Measurements from ENCODE around the gene DYNLT1.
"Not testable (repeated sequence)": the region's sequence is repeated elsewhere in the genome, so short reads cannot be mapped to it uniquely, and the experiment has no call there.

The DYNLT1 gene

DNA sequence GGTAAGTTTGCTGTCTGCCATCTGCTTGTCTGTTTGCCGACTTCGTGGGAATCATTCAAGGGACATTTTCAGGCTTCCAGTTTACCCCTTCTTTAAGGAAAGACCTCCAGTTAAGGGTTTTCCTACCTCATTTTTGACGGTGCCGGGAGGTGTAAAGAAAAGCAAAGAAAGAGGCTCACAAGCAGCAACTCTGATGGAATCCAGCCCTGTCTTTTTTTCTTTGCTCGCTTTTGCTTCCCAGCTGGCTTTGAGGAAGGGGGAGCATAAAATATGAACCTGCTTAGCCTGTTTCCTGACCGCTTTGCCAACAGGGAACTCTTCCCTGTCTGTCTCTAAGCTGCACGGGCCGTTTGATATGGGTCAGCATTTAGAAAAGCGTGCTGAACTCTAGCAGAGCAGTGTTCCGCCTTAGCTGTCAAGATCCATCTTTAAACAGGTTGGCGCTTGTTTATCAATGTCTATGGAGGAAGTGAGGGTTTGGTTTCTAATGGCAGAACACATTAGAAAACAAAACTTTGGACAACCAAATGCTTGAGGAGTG lies 19.2 kb upstream of the DYNLT1 start:
- DNase-seq (ENCODE audit: low read depth) = no peak

DNA sequence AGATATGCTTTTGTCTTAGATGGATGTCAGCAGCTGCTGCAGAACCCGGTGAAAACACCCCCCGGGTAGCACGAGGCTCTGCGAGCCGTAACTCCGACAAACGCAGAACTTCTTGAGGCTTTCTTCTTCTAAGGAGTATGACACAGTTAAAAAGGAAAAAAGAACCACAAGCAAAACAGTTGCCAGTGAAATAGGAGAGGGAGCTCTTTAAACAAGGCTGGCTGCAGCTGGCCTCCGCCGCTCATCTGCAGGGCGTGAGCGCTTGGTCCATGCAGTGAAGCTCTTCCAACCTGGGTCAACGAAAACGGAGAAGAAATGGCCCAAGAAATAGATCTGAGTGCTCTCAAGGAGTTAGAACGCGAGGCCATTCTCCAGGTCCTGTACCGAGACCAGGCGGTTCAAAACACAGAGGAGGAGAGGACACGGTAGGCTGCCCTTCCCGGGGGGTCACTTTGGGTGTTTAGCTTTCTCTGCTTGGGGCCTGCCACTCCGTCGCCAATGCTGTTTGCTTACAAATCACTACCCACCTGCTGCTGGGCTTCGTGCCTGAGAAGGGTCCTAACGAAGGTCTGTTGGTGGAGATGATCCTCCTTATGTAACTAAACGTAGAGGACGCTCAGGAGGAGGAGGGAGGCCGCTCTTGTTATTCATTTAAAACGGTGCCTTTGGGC lies 18.5 kb upstream of the DYNLT1 start:
- DNase-seq (ENCODE audit: low read depth) = no peak

DNA sequence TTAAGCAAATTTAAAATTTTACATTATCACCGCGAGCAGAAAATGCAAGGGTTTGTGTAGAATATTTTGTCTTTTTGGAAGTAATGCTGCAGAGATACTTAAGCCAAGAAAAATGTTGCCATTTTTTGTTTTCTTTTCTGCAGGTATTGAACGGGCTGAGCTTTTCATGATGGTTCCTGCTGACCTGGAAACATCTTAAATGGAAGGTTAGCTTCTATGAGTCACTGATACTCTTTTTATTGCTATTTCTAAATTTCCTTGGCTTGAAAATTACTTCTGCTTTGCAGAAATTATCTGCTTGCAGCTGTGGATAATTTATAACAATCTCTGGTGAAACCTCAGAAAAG lies 18.0 kb upstream of the DYNLT1 start:
- no peak for DNase-seq (ENCODE audit: low read depth)

DNA sequence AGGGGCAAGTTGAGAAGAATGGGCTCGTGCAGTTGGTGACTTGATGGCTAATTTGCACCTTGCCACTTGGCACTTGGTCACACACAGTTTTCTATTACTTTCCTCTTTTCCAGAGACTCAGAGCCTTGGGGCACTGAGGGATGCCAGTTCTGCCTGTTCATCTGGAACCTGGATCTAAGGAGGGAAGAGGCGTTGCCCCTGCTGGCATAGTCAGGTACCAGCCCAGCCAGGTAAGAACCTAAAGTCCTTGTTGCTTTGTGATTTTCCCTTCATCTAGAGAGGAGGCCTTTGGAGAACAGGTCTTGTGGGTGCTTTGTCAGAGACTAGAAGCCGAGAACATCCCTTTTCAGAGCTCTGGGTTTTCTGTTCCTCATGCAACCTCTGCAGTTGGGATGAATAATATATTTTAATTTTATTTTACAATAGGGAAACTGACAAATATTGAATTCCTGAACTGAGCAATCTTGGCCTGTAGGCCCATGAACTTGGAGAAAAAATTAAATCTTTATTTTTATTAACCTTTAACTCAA lies 16.7 kb upstream of the DYNLT1 start:
- DNase-seq (ENCODE audit: low read depth) = no peak

DNA sequence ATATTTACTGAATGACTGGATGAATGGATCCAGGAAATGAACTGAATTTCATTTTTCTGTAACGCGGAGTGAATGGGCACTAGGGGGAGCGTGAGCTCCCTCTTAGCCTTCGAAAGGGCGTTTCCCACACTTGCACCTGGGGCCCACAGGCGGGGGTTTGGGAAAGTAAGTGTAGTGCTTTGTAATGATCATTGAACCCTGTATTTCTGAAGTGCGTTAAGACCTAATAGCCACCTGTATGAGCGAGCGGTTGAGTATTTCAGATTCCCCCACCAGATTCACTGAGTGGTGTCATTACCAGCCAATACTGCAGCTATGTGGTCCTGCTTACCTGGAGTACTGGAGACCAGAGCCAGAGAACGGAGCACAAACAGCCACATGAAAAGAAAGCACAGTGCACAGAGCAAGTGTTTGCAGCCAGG lies 15.8 kb upstream of the DYNLT1 start:
- no peak for DNase-seq (ENCODE audit: low read depth)

DNA sequence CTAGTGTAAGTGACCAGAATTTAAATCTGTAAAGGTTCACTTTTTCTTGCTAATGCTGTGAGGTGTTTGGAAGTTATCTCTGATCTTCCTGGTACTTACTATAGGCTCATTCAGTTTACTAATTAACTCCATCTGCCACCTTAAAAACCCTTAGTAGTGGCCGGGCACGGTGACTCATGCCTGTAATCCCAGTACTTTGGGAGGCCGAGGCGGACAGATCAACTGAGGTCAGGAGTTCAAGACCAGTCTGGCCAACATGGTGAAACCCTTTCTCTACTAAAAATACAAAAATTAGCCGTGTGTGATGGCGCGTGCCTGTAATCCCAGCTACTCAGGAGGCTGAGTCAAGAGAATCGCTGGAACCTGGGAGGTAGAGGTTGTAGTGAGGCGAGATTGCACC lies 12.4 kb upstream of the DYNLT1 start:
- not testable (repeated sequence) for DNase-seq (ENCODE audit: low read depth)

DNA sequence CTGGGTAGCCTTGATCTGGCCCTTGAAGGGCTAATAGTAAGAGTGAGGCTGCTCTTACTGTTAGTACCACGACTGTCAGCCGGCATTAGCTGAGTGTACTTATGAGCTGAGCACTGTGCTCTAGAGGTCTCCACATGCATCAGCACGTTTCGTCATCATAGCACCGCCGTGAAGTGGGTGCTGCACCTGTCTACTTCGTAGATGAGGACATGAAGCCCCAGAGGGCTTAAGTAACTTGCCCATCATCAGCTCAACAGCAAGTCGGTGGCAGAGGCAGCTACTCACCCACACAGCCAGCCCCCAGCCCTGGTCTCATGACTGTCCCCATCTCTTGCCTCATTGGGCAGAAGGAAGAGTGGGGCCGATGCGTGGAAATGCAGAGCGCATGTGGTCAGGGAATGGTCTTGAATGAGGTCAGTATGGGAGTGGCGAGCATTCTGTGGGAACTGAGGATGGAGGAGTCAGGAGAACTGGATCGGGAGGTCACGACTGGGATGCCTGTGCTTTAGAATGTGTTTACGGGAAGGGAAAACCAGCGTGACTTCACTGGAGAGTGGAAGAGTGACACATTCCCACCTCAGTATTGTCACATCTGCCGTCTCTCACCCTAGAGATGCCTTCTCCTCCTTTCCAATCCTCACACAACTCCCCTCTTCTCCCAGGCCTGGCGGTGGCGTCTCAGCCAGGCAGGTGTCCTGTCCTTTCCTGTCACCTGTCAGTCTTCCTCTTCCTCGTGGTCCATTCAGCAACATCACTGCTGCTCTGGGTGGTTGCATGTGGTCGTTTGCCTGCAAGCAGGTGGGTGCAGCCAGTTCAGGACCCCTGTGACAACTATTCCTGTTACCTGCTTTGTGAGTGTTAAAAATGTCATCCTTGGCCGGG lies 11.3 kb upstream of the DYNLT1 start:
- no peak for DNase-seq (ENCODE audit: low read depth)

DNA sequence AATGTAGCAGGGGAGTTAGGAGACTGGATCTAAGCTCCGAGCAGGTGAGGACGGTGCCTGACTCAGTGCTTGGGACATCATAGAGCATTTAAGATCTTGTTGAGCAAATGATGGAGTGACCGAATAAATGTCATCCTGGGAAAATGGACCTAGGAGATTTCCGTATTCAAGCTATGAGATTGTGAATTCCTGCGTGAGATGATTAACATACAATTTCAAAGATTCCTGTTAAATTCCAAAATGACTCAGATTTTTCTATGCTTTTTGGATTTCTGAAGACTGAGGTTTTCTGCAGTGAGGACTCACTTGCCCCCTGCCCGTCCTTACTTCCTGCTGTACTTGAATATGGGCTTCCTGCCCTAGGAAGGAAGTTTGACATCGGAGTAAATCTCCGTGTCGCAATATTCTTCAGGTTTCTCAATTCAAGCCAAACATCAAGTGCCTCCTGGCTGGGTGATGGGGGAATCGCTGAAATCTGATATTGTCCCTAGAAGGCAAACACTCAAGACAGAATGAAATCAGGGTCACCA lies 10.5 kb upstream of the DYNLT1 start:
- DNase-seq (ENCODE audit: low read depth) = no peak

DNA sequence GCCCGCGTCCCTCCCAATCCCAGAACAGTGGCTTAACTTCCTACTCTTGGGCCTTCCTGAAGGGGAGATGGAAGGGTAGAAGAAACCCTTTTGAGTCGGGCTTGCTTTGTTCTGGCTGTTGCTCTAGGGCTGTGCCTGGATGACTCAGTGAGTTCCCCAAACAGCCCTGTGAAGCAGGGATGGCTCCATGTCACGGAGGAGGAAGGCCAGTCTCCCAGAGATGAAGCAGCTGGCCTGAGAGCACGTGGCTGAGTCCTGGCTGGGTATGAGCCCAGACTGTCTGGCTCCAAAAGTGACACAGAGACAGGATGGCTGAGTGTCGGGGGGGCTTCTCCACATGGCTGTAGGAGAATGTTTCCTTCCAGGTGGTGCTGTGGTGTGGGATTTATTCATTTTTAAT lies 10.0 kb upstream of the DYNLT1 start:
- no peak for DNase-seq (ENCODE audit: low read depth)

DNA sequence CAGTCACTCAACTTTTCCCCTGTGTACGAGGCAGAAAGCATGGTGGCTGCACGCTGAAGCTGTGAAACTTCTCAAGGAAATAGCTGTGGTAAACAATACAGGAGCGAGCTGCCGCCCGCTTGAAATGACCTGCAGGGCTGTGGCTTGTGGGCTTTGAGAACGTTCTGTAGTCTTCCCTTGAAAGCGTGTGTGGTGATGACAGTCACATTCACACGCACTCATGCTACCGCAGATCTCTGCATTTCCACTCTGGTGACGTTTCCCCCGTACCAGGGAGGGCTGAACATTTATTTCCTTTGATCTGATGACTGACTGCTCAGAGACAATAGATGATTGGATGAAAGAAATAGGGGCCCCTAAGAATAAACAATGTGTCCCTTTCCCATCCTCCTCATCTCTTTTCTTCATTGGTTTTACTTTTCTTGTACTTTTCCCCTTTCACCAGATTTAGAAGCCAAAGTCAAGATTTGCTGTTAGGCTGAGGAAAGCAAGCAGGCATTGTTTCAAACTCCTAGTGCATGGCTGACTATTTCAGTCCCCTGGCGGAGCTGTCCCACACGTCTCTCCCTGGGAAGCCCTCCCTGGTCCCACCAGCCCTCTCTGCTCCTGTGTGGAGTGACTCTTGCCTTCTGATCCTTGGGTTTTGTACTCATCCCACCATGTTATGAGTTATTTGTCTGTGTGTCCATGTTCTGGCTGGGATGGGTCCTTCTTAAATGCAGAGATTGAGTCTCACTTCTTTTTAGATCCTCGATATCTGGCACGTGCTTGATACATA lies 9.2 kb upstream of the DYNLT1 start:
- DNase-seq (ENCODE audit: low read depth) = peak; percentile 50

DNA sequence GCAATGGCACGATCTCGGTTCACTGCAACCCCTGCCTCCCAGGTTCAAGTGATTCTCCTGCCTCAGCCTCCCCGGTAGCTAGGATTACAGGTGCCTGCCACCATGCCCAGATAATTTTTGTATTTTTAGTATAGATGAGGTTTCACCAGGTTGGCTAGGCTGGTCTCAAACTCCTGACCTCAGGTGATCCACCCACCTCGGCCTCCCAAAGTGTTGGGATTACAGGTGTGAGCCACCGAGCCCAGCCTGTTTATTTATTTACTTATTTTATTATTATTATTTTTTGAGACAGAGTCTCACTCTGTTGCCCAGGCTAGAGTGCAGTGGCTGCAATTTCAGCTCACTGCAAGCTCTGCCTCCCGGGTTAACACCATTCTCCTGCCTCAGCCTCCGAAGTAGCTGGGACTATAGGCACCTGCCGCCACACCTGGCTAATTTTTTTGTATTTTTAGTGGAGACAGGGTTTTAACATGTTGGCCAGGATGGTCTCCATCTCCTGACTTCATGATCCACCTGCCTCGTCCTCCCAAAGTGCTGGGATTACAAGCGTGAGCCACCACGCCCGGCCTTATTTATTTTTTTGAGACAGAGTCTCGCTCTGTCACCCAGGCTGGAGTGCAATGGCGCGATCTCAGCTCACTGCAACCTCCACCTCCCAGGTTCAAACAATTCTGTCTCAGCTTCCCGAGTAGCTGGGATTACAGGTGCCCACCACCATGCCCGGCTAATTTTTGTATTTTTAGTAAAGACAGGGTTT lies 7.6 kb upstream of the DYNLT1 start:
- DNase-seq (ENCODE audit: low read depth) = not testable (repeated sequence)

DNA sequence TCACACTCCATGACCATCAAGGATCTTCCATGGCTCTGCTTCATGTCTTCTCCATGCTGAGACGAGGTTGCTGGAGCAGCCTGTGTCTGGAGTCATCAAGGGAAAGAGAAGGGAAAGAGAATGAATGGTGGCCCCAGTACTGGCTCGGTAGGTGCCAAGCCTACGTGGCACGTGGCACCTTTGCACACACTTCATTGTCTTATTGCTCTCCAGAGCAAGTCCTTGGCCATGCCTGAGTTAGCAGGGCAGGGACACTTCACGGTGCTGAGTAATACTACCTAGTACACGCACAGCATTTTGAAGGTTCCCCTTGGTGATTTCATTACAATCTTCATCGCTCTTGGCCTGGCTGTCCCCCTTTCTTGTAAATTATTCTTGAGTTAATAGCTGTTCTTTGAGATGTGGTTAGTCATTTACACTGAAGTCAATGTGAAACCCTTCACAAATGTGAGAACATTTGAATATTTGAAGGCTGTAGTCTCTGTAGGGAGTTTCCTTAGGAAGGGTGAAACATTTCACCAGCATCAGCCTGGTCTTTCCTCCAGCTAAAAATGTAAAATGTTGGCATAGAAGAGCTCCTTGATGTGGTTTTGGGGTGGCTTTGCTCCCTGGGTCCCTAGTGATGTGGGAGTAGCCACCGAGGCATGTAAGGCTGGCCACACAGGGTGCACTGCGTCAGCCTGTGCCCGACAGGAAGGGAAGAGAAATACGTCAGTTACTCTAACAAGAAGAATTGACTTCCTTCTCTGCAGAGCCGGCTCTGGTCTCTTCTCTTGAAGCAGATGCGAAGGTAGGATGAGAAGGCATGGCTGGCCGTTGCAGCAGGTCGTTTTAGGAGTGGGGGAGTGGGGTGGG lies 5.0 kb upstream of the DYNLT1 start, which contains the start of gene SYTL3:
SYTL3 (plus strand) TSS at position 766 of the 855 bp plus-strand sequence. CDS start 13,215 bp downstream, outside the sequence.
- peak; percentile 47 for DNase-seq (ENCODE audit: low read depth)

DNA sequence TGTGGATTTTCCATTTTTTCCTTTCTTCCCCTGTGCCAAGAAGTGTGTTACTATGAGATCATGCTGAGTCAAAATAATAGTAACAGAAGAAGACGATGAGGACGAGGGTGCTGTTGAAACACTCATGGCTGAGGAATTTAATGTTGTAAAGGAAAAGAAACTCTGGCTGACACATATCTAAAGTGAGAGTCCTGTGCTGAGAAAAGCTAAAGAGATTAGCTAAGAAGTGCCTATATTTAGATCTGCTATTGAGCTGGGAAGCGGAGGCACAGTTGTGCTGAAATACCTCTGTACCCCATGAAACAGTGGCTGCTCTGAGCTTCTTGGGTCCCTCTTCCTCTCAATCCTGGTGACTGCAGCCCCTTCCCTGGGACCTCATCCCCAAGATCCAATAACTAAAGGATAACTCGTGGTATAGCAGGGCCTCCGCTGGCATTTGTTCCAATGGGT lies 4.2 kb upstream of the DYNLT1 start:
- DNase-seq (ENCODE audit: low read depth) = no peak

DNA sequence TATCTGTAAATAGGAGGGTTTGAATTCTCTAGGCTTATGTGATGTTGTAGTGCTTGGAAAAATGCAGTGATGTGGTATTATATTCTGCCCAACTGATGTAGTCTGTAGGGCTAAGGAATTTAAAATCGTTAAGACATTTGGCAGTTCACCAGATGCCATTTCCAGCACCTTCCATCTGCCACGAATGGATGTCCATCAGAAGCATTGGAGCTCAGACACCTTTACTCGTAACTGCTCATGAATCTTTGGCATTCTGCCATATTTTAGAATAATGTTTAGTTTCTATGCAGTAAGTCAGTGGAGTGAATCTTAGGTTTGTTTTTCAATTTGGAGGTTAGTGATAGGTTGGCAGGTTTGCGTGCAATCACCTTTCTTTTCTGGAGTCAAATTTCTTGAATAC lies 3.0 kb upstream of the DYNLT1 start:
- no peak for DNase-seq (ENCODE audit: low read depth)

DNA sequence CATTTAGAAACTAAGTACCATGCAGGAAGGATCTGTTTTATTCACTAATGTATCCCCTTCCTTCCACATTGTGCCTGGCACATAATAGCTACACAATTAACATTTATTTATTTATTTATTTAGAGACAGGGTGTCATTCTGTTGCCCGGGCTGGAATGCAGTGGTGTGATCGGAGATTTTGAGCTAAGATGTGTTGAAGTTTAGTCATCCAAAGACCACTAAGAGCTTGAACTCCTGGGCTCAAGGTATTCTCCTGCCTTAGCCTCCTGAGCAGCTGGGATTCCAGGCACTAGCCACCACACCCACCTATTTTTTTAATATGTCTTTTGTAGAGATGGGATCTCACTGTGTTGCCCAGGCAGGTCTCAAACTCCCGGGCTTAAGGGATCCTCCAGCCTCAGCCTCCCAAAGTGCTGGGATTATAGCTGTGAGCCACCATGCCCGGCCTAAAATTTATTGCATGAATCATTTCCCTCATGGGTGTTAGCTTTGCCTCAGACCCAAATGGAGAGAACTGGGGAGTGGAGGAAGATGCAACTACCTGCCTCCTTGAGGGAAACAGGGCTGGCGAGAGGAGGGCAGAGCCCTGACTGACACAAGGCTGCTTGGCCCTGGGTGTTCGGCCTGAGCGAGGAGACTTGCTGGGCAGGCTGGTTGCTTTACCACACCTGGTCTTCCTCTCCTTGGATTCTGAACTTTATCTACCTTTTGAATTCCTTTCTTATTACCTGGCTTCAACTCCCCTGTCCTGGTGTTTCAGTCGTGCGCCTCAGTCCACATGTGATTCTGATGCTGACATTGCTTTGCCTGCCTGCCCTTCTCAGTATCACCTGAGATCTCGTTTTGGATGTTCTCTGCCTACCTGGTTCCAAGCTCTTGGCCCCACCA lies 1.7 kb upstream of the DYNLT1 start:
- DNase-seq (ENCODE audit: low read depth) = no peak

DNA sequence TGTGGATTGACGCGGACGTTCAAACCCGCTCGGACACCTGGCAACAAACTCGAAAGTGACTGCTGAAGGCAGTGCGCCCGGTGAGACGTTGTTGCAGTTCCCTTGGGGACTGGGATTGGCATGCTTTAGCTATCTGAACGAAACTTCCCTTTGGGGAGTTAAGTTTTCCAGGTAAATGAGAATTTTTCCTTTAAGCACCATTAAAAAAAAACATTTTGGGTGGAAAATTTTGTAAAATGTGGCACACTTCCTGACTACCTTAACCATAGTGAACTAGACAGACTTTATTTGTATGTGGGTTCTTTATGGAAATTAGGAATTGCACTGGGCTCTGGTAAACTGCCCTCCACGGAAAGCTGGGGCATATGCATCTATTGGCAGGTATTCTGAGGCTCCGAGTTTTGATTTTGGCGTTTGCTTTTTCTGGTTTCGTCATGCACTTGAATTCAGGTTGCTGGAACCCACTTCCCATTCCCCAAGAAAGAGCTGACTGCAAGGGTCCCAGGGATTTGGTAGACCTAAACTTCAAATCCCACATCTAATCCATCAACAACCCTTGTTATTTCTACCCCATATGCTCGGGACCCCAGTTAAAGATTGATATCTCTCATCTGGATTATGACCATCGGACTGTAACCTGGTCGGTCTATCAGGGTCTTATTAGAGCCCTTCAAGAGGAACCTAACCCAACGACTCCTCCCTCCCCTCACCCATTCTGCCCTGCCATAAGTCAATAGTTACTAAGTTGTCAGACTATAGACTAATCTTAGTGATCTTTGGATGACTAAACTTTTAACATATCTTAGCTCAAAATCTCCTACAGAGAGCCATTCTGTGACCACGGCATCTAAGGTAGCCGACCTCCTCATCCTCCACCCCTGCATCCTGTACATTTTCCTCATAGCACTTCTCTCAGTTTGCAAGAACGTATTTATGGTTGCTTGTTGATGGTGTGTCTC lies 800 bp upstream of the DYNLT1 start:
- DNase-seq (ENCODE audit: low read depth) = no peak

DNA sequence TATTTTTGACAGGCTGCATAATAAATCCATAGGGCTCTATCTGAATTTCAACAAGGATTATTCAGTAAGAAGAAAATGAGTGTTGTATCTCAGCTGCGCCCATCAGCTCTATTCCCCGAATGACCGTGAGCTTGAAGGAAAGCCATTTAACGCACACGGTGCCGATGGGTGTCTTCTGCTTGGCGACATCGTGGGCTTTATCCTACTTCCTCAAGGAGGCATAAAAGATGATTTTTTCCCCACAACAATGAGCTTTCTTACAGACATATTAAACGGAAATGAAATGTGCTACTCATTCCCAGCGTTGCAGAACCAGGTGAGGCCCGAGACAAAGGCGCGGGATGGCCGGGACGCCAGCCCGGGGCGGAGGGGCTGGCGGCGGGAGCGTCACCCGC lies 710 bp downstream of the DYNLT1 start:
- no peak for DNase-seq (ENCODE audit: low read depth)

DNA sequence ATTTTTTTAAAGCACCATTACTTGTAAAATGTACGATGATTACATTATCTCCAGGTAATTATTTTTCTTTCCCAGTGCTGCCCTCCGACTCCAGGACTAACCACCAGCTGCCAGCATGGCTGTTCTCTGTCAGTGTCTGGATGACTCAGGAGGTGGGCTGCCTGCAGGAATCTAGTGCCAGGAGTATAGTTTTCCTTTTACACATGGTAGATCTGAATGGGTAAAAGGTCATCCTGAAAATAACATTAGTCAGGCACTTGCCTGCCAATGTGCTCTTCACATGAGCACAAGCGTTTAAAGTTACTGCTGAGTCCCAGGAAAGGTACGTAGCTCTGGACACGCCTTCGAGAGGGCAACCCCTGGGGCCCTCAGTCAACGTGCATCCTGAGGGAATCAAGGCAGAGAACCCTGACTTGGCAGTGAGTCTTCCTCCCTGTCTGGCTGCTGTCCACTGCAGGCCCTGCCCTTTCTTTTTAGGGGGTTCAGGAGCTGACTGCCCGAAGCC lies 2.4 kb downstream of the DYNLT1 start:
- no peak for DNase-seq (ENCODE audit: low read depth)

Data from stimulated activated CD8-positive, alpha-beta memory T cell treated with anti-CD3 and anti-CD28 coated beads, Interleukin-15, amount 100 ng/mL, for 24 hours (primary cell).